Activated T-helper 1 cell treated with anti-CD3 and anti-CD28 coated beads, Interleukin-12 subunit alpha, Interleukin-12 subunit beta, Interleukin-2, Interleukin-4 antibody, amounts not matched to agents 30 ng/mL and 10 ng/mL and 1 ng/mL, durations not matched to agents 14 hours and 24 hours and 36 hours (primary cell): ENCODE measurements around the gene CD276. TPM values are rescaled to one million over a fixed set of nuclear protein-coding genes. Genes with fewer than 3 reads are reported as not detected.

ENCODE experiments used
- DNase-seq: peaks from one replicate; pipeline ENCODE4 v3.0.0; 2021; ENCODE audit warnings: low spot score
- H3K27ac Mint-ChIP-seq: one replicate; pipeline ENCODE4 v1.8.0; 2021; ENCODE audit warnings: mild to moderate bottlenecking, mixed read lengths
- H3K27me3 Mint-ChIP-seq: one replicate; pipeline ENCODE4 v1.8.0; 2022; ENCODE audit warnings: mild to moderate bottlenecking, moderate library complexity, mixed read lengths; ENCODE audit not compliant: insufficient read depth
- H3K36me3 Mint-ChIP-seq: one replicate; pipeline ENCODE4 v1.8.0; 2021; ENCODE audit warnings: low read depth, mixed read lengths
- H3K4me1 Mint-ChIP-seq: one replicate; pipeline ENCODE4 v1.8.0; 2021; ENCODE audit warnings: low read depth, mixed read lengths
- H3K4me3 Mint-ChIP-seq: one replicate; pipeline ENCODE4 v1.8.0; 2021; ENCODE audit warnings: mild to moderate bottlenecking, moderate library complexity, mixed read lengths
- H3K9me3 Mint-ChIP-seq: one replicate; pipeline ENCODE4 v1.8.0; 2021; ENCODE audit warnings: mixed read lengths
- intact Hi-C: fragments of 100-400 bp; cut with micrococcal nuclease; formaldehyde crosslinking; loops from one replicate; pipeline ENCODE4 v1.15.1; 2024
- total RNA-seq: library from RNA; stranded (reverse); gene quantifications from 2 replicates; pipeline ENCODE4 v1.2.3, GENCODE V29; 2022

CD276 gene
- total RNA-seq, 1 donor from 2014 or later: 29.0 TPM

DNA sequence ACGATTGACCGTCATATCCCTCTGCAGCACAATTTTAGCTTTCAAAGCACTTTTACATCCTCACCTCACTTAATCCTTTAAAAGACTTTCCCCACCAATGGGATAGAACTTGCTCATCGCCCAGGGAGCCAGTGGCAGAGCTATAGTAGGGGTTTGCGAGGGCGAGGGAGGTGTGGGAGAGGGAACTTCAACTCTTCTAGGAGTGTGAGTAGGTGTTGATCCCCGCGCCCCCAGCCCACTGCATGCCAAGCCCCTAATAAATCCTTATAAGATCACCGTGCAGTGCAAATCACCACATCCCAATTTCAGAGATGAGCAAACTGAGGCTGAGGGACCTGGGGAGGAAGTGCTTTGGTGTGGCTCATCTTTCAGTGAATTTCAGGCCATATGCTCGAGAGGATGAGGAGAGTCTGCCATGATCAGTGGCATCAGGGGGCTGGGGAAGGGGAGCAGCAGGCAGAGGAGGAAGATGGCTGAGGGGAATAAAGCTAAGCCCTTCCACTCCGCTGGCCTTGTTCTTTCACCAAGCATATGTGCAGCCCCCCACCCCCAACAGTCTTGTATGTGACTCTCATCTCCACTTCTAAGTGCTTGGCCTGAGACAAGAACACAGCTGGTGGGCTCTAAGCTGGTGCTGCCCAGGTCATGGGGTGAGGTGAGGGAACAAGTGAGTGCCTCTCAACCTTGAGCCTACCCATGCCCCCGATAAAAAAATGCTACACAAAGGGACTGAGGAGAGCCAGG lies 63.8 kb downstream of the CD276 start:
- peaks cover 31% of the 10 kb centered on the region for H3K27me3 Mint-ChIP-seq
- no peaks in the 10 kb centered on the region for H3K9me3 Mint-ChIP-seq
- no peaks in the 10 kb centered on the region for H3K4me1 Mint-ChIP-seq
- no peak overlapping the region for H3K27ac Mint-ChIP-seq
- no peak overlapping the region for H3K4me3 Mint-ChIP-seq
- no peaks in the 10 kb centered on the region for H3K36me3 Mint-ChIP-seq
- DNase-seq: no peak
- intact Hi-C loops: no loop called here

DNA sequence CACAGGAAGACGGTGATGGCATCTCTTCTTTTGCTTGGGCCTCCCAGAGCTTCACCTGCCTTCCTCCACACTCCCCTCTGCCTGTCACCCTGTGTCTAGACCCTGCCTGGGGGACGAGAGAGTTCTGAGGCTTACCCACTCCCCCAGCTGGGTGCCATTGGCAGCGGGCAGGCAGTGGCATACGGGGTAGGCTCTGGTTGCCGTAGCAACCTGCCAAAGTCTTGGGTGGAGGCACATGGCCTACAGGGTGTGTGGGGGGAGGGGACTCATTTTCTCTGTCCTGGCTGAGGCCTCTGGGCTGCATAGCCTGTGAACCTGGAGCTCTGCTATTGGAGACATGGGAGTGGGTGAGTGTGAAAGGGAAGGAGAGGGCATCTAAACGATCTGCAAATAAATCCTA lies 64.5 kb downstream of the CD276 start:
- no peaks in the 10 kb centered on the region for H3K9me3 Mint-ChIP-seq
- peaks cover 35% of the 10 kb centered on the region for H3K27me3 Mint-ChIP-seq
- no peaks in the 10 kb centered on the region for H3K36me3 Mint-ChIP-seq
- intact Hi-C loops: no loop called here
- no peak for DNase-seq
- H3K27ac Mint-ChIP-seq: no peak overlapping the region
- no peak overlapping the region for H3K4me3 Mint-ChIP-seq
- H3K4me1 Mint-ChIP-seq: no peaks in the 10 kb centered on the region

DNA sequence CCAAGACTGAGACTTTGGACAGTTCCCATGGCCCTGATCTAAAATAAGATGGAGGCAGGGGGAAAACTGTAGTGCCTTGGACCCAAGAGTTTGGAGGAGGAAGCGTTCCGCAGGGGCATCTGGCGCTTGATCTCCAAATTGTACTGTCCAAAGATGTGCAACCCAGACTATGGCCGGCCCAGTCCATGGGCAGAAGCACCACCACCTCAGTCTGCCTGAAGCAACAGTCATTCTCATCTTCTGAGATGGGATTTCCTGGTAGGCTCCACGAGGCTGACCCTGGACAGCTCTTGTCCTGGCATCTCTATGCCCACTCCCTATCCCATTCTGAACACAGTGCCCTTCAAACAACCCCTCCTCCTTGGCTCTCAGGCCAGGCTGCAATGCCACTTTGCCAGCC lies 65.3 kb downstream of the CD276 start:
- Mint-ChIP-seq H3K27ac (no peak overlapping the region), H3K4me1 (no peaks in the 10 kb centered on the region), H3K27me3 (peaks cover 43% of the 10 kb centered on the region), H3K36me3 (no peaks in the 10 kb centered on the region), H3K4me3 (no peak overlapping the region), H3K9me3 (no peaks in the 10 kb centered on the region)
- DNase-seq: no peak
- intact Hi-C loops: no loop called here

DNA sequence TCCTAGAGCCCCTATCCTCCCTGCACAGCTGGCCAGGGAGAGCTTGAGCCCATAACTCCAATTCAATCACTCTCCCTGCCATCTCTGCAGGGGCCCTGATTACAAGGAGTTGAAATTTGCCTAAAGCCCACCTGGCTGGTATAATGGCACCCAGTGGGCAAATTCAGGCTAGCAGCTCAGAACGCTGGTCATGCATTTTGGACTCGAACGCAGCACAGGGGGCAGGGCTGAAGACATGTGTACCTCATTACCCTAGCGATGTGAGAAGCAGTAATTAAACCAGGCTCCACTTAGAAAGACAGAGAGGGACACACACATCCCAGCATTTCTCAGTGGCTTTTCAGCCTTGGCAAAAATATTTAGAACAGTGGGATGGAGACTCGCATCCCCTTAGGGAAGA lies 65.8 kb downstream of the CD276 start:
- Mint-ChIP-seq H3K4me3 (no peak overlapping the region), H3K36me3 (no peaks in the 10 kb centered on the region), H3K27me3 (peaks cover 47% of the 10 kb centered on the region), H3K27ac (no peak overlapping the region), H3K9me3 (no peaks in the 10 kb centered on the region), H3K4me1 (no peaks in the 10 kb centered on the region)
- intact Hi-C loops: no loop called here
- no peak for DNase-seq

DNA sequence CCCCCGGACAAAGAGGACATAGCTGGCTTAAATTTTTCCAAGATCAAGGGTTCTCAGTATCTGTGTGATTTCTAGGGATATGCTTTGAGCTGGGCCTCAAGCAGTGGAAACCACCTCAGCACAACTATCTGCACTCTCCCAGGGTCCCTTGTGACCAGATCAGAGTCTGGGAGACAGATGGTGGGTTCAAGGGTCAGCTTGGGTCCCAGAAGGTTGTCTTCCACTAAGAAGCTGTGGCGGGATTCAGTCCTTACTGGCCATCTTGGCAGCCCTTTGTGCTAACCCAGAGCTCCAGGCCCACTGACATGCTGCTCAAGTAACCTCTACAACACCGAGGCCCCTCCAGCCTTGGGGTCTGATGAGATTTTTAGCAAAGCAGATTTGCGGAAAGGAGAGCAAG lies 66.3 kb downstream of the CD276 start:
- no peak overlapping the region for H3K27ac Mint-ChIP-seq
- no peaks in the 10 kb centered on the region for H3K9me3 Mint-ChIP-seq
- H3K4me3 Mint-ChIP-seq: no peak overlapping the region
- DNase-seq: no peak
- no peaks in the 10 kb centered on the region for H3K36me3 Mint-ChIP-seq
- H3K4me1 Mint-ChIP-seq: no peaks in the 10 kb centered on the region
- peaks cover 46% of the 10 kb centered on the region for H3K27me3 Mint-ChIP-seq
- intact Hi-C loops: no loop called here

DNA sequence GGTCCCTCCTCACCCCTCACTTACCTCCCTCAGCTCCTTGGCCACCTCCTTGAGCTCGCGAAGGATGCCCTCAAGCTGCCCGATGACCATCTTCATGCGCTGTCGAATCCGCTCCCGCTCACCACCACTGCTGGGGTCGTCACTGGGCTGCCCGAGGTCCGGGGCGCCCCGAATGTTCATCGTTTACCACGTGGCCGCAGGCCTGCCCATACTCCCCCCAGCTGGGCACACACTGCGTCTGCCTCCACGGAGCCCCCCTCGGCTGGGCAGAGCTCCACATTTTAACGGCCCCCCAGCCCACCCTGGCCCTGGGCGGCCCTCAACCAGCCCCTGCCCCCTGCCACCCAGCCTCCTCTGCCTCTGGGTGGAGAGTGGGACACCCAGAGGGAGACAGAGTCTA lies 66.8 kb downstream of the CD276 start:
- Mint-ChIP-seq H3K4me3 (no peak overlapping the region), H3K36me3 (no peaks in the 10 kb centered on the region), H3K9me3 (no peaks in the 10 kb centered on the region), H3K27me3 (peaks cover 51% of the 10 kb centered on the region), H3K27ac (no peak overlapping the region), H3K4me1 (no peaks in the 10 kb centered on the region)
- DNase-seq: no peak
- intact Hi-C loops: no loop called here

DNA sequence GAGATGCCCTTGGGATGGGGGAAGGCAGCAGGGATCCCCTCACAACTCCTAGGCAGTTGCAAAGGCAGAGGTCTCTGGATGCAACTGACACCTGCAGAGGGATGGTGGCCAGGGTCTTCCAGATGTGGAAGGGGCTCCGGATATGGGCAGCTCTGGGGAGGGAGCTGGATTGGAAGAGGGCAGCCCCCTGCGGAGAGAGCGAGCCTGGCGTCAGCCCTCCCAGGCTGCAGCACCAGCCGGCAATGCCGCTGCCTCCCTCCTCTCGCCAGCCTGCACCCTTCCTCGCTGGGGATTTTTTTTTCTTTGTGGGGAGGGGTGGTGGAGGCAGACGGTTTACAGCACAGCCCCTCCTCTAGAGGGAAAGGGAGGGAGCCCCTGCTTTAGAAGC lies 67.3 kb downstream of the CD276 start:
- intact Hi-C loops: no loop called here
- no peaks in the 10 kb centered on the region for H3K9me3 Mint-ChIP-seq
- no peak overlapping the region for H3K4me3 Mint-ChIP-seq
- H3K36me3 Mint-ChIP-seq: no peaks in the 10 kb centered on the region
- DNase-seq: no peak
- H3K4me1 Mint-ChIP-seq: no peaks in the 10 kb centered on the region
- H3K27me3 Mint-ChIP-seq: peaks cover 57% of the 10 kb centered on the region
- no peak overlapping the region for H3K27ac Mint-ChIP-seq

DNA sequence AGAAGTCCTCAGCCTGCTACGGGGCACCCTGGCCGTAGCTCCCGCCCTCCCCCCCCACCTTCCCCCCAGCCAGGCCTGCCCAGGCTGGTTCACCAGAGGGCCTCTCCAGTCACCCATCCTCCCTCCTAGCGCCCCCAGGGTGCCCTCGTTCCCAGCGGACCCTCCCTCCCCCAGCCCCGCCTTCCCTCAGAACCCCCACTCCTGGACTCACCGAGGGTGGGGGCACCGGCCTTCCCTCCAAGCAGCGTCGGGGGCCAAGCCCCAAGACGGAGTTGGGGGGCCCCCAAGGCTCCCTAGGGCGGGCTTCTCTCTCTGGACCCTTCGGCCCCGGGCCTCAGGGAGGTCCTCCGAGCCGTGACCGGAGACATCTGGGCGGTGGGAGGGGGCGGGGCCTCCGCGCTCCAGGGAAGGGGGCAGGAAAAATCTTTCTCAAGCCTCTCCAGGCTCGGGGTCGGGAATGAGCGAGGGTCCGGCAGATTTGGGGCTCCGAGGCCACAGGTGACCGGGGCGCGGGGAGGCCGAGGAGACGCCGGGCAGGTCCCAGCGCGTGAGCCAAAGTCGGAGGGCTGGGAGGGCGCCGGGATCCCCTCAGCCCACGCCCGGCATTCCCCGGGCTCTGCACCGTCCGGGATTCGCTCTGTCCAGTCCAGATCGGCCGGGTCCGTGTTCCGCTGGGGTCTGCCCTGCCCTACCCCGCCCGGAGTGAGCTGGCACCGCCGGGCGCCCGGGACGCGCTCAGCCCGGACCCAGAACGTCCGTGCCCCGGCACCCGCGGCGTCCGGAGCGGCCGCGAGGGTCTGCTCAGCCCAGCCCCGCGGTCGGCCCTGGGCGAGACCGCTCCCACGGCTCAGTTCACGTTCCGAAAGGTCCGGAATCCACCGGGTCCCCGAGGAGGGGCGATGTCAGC lies 68.0 kb downstream of the CD276 start:
- no peak overlapping the region for H3K4me3 Mint-ChIP-seq
- intact Hi-C loops: no loop called here
- H3K36me3 Mint-ChIP-seq: no peaks in the 10 kb centered on the region
- no peaks in the 10 kb centered on the region for H3K9me3 Mint-ChIP-seq
- DNase-seq: no peak
- peaks cover 57% of the 10 kb centered on the region for H3K27me3 Mint-ChIP-seq
- H3K27ac Mint-ChIP-seq: no peak overlapping the region
- no peaks in the 10 kb centered on the region for H3K4me1 Mint-ChIP-seq

DNA sequence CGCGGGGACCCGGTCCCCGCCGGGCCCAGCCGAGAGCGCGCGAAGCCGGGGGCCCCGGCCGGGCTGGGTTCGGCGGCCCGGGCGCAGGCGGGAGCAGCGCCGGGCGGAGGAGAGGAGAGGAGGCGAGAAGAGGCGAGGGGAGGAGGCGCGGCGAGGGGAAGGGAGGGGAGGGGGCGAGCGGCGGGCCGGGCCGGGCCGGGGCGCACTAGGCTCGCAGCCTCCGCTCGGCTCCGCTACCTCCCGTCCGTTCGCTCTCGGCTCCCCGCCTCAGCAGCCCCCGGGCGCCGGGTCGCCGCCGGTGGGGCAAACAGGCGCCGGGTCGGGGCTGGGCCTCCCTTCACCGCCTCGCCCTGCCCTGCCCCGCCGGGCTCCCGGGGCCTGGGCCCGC lies 68.6 kb downstream of the CD276 start:
- Mint-ChIP-seq H3K4me3 (no peak overlapping the region), H3K27ac (no peak overlapping the region), H3K27me3 (peaks cover 53% of the 10 kb centered on the region), H3K36me3 (no peaks in the 10 kb centered on the region), H3K9me3 (no peaks in the 10 kb centered on the region), H3K4me1 (no peaks in the 10 kb centered on the region)
- intact Hi-C loops: no loop called here
- DNase-seq: no peak

DNA sequence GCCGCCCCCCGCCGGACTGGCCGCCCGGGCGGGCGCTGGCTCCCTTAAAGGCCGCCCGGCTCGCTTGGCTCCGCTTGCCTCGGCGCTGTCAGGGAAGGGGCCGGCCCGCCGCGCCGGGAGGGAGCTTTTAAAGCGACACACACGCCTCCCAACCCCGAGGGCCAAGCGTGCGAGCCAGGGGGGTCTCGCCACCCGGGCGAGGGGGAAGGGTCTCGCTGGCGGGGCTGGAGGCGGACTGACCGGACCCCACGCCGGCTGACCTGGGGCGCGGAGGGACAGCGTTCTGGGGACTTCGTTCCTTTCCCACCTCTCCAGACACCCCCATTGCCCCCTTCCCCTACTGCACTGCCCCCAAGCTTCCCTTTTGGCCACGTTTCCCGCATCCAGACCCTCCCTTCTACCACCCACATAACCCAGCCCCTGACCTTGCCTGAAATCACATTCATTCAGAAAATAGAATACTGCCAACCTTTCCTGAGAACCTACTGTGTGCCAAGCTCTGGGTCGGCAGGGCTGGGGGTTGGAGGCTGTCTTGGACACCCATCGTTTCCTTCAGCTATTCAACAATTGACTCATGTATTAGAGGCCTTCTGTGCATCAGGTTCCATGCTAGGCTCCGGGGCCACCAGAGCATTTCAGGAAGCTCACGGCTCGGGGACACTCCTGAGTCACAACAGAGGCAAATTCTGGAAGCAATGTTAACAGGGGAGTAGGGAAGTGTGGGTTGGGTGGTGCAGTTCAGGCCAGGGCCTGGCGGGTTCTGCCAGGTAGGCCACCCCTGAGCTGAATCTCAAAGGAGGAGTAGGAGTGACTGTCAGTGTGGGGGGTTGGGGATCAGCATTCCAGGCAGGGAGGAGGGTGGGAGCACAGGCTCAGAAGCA lies 69.3 kb downstream of the CD276 start, which contains the start of gene INSYN1:
INSYN1 (minus strand) TSS at position 102 of the 881 bp plus-strand sequence. CDS start 2,221 bp downstream, outside the sequence.
- Mint-ChIP-seq H3K27me3 (peaks cover 50% of the 10 kb centered on the region), H3K9me3 (no peaks in the 10 kb centered on the region), H3K4me3 (no peak within 1 kb of the TSS), H3K36me3 (no peaks in the 10 kb centered on the region), H3K4me1 (no peaks in the 10 kb centered on the region), H3K27ac (no peak within 1 kb of the TSS)
- intact Hi-C loops: no loop called here
- no peak for DNase-seq

DNA sequence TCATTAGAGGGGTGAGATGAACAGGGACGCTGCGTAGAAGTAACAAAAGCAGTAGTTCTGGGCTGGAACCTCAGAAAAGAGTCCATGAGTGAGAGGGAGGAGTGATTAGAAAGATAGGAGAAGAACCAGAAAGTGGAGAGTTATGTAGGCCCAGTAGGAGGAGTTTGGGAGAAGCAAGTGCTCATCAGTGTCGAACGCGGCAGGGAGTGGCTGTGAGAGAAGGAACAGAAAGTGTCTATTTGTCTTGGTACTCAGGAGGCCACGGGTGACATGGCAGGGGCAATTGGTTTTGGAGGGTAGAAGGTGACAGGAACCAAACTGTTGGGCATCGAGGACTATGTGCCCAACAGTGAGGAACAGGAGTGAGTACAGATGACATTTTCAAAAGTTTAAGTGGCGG lies 70.3 kb downstream of the CD276 start:
- Mint-ChIP-seq H3K4me1 (no peaks in the 10 kb centered on the region), H3K27ac (no peak overlapping the region), H3K4me3 (no peak overlapping the region), H3K36me3 (no peaks in the 10 kb centered on the region), H3K9me3 (no peaks in the 10 kb centered on the region), H3K27me3 (peaks cover 47% of the 10 kb centered on the region)
- no peak for DNase-seq
- intact Hi-C loops: no loop called here

DNA sequence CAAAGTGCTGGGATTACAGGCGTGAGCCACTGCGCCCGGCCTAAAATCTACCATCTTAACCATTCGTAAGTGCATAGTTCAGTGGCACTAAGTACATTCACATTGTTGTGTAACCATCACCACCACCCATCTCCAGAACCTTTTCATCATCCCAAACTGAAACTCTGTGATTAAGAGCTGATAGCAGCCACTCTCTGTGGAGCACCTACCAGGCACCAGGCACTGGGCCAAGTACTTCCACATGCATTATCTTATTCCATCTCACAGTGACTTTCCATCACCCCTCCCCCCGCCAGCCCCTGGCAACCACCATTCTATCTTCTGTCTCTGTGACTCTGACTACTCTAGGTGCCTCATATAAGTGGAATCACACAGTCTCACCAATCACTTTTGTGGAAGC lies 71.3 kb downstream of the CD276 start:
- intact Hi-C loops: no loop called here
- H3K4me3 Mint-ChIP-seq: no peak overlapping the region
- no peaks in the 10 kb centered on the region for H3K36me3 Mint-ChIP-seq
- no peaks in the 10 kb centered on the region for H3K9me3 Mint-ChIP-seq
- no peak overlapping the region for H3K27ac Mint-ChIP-seq
- DNase-seq: no peak
- peaks cover 43% of the 10 kb centered on the region for H3K27me3 Mint-ChIP-seq
- H3K4me1 Mint-ChIP-seq: no peaks in the 10 kb centered on the region
